Colonic mucosa (tissue), 4 donors: Measurements from ENCODE around the gene GABRG3. TPM values are rescaled to one million over a fixed set of nuclear protein-coding genes. Genes with fewer than 3 reads are reported as not detected.

Experiments used
- DNase-seq: peaks from one replicate; pipeline ENCODE4 v3.0.0-alpha.2; 2020
- H3K27ac ChIP-seq: fragments of 200-600 bp; one replicate; pipeline ENCODE4 v1.8.0; 2021
- H3K27me3 ChIP-seq: fragments of 200-600 bp; one replicate; pipeline ENCODE4 v1.8.0; 2021
- H3K36me3 ChIP-seq: fragments of 200-600 bp; one replicate; pipeline ENCODE4 v1.8.0; 2021
- H3K4me1 ChIP-seq: fragments of 200-600 bp; one replicate; pipeline ENCODE4 v1.8.0; 2021; ENCODE audit warnings: mild to moderate bottlenecking
- H3K4me3 ChIP-seq: fragments of 200-600 bp; one replicate; pipeline ENCODE4 v1.8.0; 2021
- H3K9ac ChIP-seq, 2 donors: one replicate each; pipeline ENCODE4 v1.7.0; 2013; ENCODE audit warnings: control low read depth in 2 of 2, low read depth in 2 of 2, low read length in 2 of 2
- H3K9me3 ChIP-seq: fragments of 200-600 bp; one replicate; pipeline ENCODE4 v1.8.0; 2021
- intact Hi-C: fragments of 100-400 bp; cut with DNase I; formaldehyde crosslinking; loops from one replicate; pipeline ENCODE4 v1.14.1; 2022
- total RNA-seq, 2 donors: library from RNA; stranded (reverse); fragmentation: NEBNext Ultra II Directional in 1 of 2; extraction: Animal tissue kit (Norgen Biotek cat#: 25700) in 1 of 2; gene quantifications; one replicate each; pipeline ENCODE4 v1.2.1, GENCODE V29; 2021
- TF ChIP-seq, protein P1 (sequence below): fragments of 200-600 bp; IDR thresholded peaks from one replicate; pipeline ENCODE4 v1.8.0; 2022; ENCODE audit warnings: antibody characterized with exemption, mild to moderate bottlenecking
- donor health status: healthy.
- donor health status: DM: no; HTN: no; CAD: no.
- donor health status: DM: no; HTN: no; CAD: no.

GABRG3 gene
- total RNA-seq, 2 donors from 2014 or later, result not detected

DNA sequence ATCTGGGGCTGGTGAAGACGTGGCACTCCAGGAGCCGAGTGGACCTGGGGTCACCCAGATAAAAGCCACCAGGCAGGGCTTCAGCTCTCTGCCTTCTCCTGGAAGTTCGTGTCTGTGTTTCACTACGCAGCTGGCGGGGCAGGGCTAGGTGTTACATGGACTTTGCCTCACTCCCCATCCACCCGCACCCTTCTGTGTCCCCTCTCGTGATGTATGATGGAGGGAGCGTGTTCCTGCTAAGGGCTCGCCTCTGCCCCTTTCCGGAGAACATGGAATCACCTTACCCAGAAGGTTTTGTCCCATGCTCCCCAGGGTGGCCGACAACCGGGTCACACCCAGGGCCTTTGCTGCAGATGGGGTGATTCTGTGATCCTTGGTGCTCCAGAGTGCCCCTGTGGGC is 96.2 kb downstream of the GABRG3 start:
- no peak for DNase-seq
- H3K9me3 ChIP-seq, result no peaks in the 10 kb centered on the region
- H3K27ac ChIP-seq, result no peak overlapping the region

GRCh38 chr15:27070841-27071240 is 99.9 kb downstream of the GABRG3 start:
- TF ChIP-seq, protein P1, sequence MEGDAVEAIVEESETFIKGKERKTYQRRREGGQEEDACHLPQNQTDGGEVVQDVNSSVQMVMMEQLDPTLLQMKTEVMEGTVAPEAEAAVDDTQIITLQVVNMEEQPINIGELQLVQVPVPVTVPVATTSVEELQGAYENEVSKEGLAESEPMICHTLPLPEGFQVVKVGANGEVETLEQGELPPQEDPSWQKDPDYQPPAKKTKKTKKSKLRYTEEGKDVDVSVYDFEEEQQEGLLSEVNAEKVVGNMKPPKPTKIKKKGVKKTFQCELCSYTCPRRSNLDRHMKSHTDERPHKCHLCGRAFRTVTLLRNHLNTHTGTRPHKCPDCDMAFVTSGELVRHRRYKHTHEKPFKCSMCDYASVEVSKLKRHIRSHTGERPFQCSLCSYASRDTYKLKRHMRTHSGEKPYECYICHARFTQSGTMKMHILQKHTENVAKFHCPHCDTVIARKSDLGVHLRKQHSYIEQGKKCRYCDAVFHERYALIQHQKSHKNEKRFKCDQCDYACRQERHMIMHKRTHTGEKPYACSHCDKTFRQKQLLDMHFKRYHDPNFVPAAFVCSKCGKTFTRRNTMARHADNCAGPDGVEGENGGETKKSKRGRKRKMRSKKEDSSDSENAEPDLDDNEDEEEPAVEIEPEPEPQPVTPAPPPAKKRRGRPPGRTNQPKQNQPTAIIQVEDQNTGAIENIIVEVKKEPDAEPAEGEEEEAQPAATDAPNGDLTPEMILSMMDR, result no peak
- no peak overlapping the region for H3K4me3 ChIP-seq
- no peak overlapping the region for H3K9ac ChIP-seq
- no peaks in the 10 kb centered on the region for H3K9me3 ChIP-seq
- no peaks in the 10 kb centered on the region for H3K36me3 ChIP-seq
- no peaks in the 10 kb centered on the region for H3K4me1 ChIP-seq
- H3K27me3 ChIP-seq, result no peaks in the 10 kb centered on the region
- intact Hi-C loops, result no loop called here
- no peak for DNase-seq
- no peak overlapping the region for H3K27ac ChIP-seq

More for the DNA sequence above, 96.2 kb downstream of the GABRG3 start:
- Histone ChIP-seq H3K4me3 (no peak overlapping the region), H3K27me3 (no peaks in the 10 kb centered on the region), H3K36me3 (no peaks in the 10 kb centered on the region), H3K9ac (no peak overlapping the region), H3K4me1 (no peaks in the 10 kb centered on the region)
- intact Hi-C loops, result no loop called here
- TF ChIP-seq, protein P1, result no peak

- Histone ChIP-seq H3K36me3 (no peaks in the 10 kb centered on the region), H3K4me1 (no peaks in the 10 kb centered on the region), H3K4me3 (no peak overlapping the region), H3K9ac (no peak overlapping the region), H3K9me3 (no peaks in the 10 kb centered on the region), H3K27me3 (no peaks in the 10 kb centered on the region), H3K27ac (no peak overlapping the region)
- DNase-seq, result no peak
- intact Hi-C loops, result no loop called here
- TF ChIP-seq, protein P1, result no peak
Measured at GRCh38 chr15:27074179-27074578, 103.2 kb downstream of the GABRG3 start.

DNA sequence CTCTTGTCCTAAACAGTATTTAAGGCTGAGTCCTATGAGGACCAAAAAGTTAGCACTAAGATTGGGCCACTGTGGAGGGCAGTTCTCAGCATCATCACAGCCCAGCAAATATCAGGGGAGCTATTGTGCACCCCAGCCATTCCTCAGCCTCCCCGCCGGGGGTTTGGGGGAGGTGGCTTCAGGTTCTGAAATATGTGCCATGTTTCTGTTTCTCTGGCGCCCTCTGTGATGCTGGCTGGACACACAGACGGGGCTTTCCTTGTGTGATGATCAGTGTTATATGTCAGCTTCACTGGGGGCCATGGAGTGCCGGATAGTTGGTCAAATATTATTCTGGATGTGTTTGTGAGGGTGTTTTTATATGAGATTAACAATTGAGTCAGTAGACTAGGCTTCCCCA is 106.8 kb downstream of the GABRG3 start:
- no peak for DNase-seq
- Histone ChIP-seq H3K4me3 (no peak overlapping the region), H3K27ac (no peak overlapping the region), H3K9ac (no peak overlapping the region), H3K4me1 (no peaks in the 10 kb centered on the region), H3K9me3 (no peaks in the 10 kb centered on the region), H3K27me3 (no peaks in the 10 kb centered on the region), H3K36me3 (no peaks in the 10 kb centered on the region)
- TF ChIP-seq, protein P1, result no peak
- intact Hi-C loops, result no loop called here

- Histone ChIP-seq H3K27ac (no peak overlapping the region), H3K9ac (no peak overlapping the region), H3K27me3 (no peaks in the 10 kb centered on the region), H3K36me3 (no peaks in the 10 kb centered on the region), H3K4me1 (no peaks in the 10 kb centered on the region), H3K9me3 (no peaks in the 10 kb centered on the region), H3K4me3 (no peak overlapping the region)
- DNase-seq, result no peak
- intact Hi-C loops, result no loop called here
- TF ChIP-seq, protein P1, result no peak
Measured at GRCh38 chr15:27081676-27082418, 110.9 kb downstream of the GABRG3 start.
